HG02763 (cell line): ENCODE results near the gene PRDX1.
"Not testable (repeated sequence)": the region's sequence is repeated elsewhere in the genome, so short reads cannot be mapped to it uniquely, and the experiment has no call there.

Source experiments
- ATAC-seq: cut with Tn5 transposase; IDR thresholded peaks from one replicate; pipeline ENCODE4 v1.9.1; 2021; ENCODE audit warnings: mild to moderate bottlenecking, moderate library complexity; ENCODE audit not compliant: unreplicated experiment

Gene PRDX1

DNA sequence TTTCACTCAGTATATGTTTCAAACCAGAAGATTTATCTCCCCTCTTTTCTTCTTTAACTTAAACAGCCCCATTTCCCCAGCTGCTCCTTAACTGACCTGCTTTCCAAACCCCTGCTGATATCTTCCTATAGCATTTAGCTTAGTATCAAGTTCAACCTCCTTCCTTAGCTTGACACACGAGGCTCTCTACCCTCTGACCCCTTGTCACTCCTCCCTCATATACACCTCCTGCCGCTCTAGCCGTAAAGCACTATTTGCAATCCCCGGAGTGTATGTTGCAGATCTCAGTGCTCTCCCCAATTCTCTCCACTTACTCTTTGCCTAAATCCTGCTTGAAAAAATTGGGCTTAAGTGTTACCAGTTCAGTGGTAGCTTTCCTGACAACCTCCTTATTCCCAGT, 15.2 kb upstream of the PRDX1 start:
- ATAC-seq: no peak

DNA sequence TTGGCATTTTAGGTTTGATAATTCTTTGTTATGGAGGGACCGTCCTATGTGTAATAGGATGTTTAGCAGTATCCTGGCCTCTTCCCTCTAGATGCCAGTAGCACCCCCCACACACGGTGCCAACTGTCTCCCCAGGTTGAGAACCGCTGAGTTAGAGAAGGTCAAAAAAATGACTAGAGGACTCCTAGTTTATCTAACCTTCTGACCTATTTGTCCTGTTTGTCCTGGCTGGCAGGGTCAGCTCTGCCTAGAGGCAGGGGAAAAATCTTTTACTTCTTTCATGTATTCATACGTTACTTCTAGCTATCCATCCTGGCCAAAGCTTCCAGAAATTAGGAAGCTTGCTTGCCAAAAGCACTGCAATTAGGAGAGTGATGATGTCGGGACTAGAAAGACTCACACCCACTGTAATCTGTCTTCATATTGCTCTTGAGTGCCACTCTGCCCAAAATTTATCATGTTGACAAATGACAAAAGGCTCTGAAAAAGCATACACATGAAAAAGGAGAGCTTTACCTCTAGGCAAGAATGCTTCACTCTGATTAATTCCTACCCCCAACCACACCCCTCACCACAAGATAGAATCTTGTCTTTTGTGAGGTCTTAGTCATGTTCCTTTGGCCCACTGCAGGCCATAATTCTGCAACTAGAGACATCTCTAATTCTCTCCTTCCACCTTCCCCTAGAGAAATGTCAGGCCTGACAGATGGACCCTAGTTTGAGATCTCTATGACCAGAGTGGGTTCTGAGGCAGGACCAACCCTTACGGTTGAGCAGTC, 14.5 kb upstream of the PRDX1 start:
- no peak for ATAC-seq

DNA sequence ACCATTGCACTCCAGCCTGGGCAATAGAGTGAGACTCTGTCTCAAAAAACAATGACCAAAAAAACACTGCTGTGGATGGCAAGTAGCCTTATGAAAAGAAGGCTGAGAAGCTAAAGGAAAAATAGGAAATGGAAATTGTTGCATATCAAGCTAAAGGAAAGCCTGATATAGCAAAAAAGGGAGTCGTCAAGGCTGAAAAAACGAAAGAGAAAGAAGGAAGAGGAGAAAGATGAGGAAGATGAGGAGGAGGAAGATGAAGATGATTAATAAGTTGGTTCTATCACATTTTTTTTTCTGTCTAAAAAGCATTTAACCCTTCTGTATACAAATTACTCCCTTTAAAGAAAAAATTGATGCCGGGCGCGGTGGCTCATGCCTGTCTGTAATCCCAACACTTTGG, 10.2 kb upstream of the PRDX1 start:
- ATAC-seq: no peak

DNA sequence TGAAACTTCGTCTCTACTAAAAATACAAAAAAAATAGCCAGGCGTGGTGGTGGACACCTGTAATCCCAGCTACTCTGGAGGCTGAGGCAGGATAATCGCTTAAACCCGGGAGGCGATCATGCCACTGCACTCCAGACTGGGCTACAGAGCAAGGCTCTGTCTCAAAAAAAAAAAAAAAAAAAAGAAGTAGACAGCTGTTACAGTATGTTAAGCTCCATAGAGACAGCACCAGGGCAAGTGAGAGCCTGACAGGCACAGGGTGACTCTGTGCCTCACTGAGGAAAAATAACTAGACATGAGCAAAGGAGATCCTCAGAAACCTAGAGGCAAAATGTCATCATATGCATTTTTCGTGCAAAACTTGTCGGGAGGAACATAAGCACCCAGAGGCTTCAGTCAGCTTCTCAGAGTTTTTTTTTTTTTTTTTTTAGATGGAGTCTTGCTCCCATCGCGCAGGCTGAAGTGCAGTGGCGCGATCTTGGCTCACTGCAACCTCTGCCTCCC, 9.0 kb upstream of the PRDX1 start:
- ATAC-seq: no peak

DNA sequence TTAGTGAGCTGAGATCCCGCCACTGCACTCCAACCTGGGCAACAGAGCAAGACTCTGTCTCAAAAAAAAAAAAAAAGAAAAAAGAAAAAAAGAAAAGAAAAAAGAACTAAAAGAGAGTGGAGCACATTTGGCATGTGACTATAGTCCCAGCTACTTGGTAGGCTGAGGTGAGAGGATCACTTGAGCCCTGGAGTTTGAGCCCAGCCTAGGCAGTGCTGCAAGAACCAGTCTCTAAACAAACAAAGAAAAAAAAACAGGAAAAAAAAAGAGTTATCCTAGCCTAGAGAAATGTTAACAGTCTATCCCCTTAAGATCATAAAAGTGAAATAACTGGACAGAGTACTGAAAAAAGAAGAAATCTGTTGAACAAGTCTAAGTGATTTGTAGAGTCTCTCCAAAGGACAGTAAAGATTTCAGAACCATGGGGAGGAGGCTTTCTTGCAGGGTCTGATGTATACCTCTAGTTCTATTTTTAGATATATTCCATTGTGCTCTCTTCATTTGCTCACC, 4.5 kb upstream of the PRDX1 start:
- no peak for ATAC-seq

DNA sequence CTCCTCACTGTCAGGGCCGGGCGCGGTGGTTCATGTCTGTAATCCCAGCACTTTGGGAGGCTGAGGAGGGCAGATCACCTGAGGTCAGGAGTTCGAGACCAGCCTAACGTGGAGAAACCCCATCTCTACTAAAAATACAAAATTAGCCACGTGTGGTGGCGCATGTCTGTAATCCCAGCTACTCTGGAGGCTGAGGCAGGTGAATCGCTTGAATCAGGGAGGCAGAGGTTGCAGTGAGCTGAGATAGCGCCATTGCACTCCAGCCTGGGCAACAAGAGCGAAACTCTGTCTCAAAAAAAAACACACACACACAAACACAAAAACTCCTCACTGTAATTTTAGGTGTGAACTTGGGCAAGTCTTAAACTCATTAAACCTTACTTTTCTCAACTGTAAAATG, 2.3 kb upstream of the PRDX1 start:
- ATAC-seq: not testable (repeated sequence)

DNA sequence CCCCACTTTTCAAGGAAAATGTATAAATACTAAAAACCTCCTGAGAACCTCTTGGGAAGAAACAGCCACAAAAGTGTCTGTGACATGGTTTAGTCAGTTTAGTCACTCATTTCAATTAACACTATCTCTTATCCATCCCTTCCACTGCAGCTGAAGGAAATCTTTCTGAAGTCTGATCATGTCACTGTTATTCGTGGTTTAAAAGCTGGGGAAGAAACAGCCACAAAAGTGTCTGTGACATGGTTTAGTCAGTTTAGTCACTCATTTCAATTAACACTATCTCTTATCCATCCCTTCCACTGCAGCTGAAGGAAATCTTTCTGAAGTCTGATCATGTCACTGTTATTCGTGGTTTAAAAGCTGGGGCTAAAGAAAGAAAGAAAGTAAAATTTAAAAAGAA, 1.8 kb upstream of the PRDX1 start:
- ATAC-seq: not testable (repeated sequence)

DNA sequence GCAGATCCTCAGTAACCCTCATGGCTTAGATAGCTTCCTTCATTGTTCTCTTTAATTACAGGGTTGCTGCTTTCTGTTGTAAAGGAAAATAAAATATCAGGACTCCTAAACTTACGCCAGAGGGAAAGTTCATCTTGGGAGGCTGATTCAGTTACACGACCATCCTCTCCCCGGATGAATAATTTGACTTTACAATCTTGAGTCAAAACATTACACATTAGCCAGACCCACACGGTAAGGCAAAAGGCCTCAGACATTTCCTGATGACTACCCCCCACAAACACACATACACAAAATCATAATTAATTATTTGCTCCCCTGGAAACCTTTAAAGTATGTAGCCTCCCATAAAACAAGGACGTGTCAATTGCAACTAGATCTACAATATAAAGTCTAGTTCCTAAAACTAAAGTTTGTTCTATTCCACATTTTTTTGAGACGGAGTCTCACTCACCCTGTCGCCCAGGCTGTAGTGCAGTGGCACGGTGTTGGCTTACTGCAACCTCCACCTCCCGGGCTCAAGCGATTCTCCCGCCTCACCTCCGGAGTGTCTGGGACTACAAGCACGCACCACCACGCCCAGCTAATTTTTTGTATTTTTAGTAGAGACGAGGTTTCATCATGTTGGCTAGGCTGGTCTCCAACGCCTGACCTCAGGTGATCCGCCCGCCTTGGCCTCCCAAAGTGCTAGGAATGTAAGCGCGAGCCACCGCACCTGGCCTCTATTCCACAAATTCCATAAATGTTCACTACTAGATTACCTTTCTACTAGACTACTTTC, 830 bp upstream of the PRDX1 start:
- ATAC-seq: no peak

DNA sequence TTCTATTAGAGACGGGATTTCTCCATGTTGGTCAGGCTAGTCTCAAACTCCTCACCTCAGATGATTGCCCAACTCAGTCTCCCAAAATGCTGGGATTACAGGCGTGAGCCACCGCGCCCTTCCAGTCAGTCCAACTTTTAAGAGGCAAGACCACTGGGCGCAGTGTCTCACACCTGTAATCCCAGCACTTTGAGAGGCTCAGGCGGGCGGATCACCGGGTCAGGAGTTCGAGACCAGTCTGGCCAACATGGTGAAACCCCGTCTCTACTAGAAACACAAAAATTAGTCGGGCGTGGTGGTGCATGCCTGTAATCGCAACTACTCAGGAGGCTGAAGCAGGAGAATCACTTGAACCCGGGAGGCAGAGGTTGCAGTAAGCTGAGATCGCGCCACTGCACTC, 1.9 kb downstream of the PRDX1 start:
- not testable (repeated sequence) for ATAC-seq

DNA sequence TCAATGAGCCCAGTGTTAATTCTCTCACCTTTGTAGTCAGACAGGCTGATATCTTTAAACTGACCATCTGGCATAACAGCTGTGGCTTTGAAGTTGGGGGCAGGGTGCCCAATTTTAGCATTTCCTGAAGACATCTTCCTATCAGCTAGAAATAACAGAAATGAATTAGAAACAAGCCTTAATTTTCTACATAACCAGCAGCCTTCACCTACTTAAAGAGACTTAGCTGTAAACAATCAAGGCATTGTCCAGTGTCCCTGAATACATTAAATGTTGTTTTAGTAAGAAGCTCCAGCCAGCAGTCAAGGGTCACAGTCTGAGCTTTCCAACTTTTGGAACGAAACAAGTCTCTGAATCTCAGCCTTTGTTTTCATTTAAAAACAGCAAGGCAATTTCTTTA, 2.8 kb downstream of the PRDX1 start:
- no peak for ATAC-seq

DNA sequence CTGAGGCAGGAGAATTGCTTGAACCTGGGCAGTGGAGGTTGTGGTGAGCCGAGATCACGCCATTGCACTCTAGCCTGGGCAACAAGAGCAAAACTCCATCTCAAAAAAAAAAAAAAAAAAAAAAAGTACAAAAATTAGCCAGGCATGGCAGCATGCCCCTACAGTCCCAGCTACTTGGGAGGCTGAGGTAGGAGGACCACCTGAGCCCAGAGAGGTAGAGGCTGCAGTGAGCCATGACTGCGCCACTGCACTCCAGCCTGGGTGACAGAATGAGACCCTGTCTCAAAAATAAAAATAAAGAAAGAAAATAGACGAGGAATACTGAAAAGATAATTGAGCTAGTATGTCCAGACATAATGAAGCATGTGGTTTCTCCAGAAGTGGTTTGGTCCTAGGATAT, 3.3 kb downstream of the PRDX1 start:
- ATAC-seq: not testable (repeated sequence)

DNA sequence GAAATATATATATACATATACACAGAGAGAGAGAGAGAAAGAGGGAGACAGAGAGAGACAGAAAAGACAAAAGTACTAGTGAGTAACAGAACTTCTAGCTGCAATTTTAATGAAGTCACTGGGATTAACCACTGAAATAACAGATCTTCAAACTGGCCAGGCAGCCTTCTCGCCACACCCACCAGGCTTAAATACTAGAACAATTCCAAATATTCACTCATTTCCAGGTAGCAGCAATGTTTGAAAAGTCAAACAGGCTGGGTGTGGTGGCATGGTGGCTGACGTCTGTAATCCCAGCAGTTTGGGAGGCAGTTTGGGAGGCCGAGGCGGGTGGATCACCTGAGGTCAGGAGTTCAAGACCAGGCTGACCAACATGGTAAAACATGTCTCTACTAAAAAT, 5.2 kb downstream of the PRDX1 start:
- no peak for ATAC-seq

DNA sequence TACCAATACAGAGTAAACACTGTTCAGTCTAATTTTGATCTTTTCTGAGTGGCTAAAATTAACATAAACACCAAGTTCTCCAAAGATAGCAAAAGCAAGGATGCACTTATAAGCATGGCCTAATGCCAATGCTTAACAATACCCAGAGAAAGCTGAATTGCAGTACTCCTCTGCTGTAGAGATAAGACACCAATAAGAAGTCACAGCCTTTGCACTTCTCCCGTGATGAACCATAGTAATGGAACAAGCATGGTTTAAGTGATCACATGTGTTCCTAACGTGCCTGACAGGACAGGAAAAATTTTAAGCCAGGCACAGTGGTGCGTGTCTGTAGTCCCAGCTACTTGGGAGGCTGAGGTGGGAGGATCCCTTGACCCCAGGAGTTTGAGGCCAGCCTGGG, 5.6 kb downstream of the PRDX1 start:
- ATAC-seq: no peak

DNA sequence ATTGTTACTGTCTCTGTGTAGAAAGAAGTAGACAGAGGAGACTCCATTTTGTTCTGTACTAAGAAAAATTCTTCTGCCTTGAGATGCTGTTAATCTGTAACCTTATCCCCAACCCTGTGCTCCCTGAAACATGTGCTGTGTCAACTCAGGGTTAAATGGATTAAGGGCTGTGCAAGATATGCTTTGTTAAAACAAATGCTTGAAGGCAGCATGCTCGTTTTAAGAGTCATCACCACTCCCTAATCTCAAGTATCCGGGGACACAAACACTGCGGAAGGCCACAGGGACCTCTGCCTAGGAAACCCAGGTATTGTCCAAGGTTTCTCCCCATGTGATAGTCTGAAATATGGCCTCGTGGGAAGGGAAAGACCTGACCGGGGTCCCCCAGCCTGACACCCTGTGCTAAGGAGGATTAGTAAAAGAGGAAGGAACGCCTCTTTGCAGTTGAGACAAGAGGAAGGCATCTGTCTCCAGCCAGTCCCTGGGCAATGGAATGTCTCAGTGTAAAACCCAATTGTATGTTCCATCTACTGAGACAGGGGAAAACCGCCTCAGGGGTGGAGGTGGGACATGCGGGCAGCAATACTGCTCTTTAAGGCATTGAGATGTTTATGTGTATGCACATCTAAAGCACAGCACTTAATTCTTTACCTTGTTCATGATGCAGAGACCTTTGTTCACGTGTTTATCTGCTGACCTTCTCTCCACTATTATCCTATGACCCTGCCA, 8.0 kb downstream of the PRDX1 start:
- not testable (repeated sequence) for ATAC-seq

DNA sequence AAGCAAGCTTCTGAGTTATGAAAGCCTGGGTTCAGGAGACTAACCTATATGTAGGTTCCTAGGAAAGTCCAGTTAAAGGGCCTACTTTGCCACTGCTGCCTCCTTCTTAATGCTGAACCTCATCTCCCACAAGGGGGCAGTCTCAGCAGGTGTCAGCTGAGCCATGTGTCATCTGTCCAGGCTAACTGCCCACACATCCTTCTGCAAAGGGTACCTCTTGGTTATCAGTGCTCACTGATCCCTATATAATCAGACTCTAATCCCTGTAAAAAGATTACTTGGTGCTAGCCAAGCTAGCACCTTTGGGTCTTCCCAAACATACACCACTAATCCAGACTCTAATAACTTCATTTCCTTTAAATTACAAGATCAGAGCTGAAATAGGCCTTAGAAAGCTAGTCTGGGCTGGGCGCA, 9.0 kb downstream of the PRDX1 start:
- peak; percentile 61 for ATAC-seq

DNA sequence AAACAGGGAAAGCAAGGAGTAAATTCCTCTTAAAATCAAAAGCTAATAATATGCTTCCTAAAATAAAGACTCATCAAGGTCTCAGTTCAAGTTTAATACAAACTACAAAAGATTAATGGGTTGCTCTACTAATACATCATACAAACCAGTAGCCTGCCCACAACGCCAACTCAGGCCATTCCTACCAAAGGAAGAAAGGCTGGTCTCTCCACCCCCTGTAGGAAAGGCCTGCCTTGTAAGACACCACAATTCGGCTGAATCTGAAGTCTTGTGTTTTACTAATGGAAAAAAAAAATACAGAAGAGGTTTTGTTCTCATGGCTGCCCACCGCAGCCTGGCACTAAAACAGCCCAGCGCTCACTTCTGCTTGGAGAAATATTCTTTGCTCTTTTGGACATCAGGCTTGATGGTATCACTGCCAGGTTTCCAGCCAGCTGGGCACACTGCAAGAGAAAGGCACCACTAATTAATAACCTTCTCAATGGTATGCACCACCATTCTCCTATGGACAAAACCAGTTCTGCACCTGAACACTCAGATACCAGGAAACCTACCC, 10.6 kb downstream of the PRDX1 start:
- ATAC-seq: no peak

DNA sequence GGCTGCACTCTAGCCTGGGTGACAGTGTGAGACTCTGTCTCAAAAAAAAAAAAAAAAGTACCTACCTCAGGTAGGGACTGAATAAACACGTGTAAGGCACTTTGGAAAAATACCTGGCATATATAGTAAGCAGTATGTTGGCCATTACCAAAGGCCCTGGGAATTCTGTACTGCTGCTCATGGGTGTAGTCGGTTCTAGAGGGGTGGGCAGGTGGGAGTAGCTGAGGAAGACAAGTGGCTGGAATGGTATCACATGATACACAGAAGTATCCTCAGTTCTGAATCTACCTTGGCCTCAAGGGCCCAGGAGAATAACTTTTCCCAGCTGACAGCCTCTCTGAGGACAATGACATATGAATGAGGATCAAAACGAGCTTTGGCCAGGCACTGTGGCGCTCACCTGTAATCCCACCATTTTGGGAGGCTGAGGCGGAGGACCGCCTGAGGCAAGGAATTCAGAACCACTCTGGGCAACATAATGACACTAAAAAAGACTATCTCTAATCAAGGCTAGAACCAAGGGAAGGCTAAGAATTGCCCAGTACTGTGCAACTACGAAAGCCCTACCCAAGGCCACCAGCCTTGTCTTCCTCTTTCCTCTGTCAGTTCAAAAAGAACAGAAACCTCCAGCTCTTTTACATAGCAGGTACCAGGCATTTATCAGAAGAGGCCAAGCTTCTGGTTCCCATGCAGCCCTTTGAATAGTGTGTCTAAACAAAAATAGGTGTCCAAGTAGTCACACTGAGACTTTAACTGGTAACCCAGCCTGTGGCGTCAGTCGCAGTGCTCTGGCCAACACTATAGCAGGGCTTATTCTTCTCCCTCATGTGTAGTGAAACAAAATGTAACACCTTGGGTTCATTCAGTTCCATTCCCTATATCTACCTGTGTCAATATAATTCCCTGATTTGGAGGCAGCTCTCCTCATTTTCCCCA, 11.4 kb downstream of the PRDX1 start:
- ATAC-seq: no peak

DNA sequence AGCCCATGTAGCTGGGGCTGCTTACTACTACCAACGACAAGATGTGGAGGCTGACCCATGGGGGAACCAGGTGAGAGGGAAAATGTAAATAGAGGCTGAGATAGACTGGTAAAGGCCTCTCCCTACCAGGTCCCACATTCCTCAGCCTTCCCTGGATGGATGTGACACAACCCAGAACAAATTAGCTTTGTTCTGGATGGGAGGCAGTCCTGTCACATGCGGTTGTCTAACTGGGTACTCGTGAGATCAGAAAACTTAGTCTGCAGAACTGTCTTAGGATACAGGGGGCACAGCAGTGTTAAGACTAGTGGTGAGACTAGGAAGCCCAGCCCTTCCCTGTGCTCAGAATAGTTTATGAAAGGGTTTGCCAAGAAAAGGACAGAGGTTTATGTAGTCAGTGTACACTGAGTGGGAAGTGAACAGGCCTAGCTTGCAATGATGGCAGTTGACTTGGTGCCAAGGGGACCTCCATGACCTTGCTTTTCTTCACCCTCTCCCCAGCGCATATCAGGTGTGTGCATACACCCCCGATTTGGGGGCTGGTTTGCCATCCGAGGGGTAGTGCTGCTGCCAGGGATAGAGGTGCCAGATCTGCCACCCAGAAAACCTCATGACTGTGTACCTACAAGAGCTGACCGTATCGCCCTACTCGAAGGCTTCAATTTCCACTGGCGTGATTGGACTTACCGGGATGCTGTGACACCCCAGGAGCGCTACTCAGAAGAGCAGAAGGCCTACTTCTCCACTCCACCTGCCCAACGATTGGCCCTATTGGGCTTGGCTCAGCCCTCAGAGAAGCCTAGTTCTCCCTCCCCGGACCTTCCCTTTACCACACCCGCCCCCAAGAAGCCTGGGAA, 13.2 kb downstream of the PRDX1 start:
- ATAC-seq: no peak

DNA sequence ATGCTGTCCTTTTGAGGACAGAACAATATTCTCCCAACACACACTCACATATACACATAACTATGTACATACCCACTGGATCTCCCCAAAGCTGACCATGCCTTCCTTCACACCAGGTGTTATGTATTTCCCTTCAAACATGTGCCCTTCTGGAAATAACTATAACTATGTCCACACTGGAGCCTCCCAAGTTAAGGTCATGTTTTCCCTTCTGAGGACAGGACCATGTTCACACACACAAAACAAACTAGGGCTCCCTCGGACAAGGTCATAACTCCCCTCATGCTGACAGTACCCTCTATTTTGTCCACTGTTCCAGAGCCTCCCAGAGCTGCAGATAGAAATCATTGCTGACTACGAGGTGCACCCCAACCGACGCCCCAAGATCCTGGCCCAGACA, 13.8 kb downstream of the PRDX1 start:
- ATAC-seq: no peak
